Spinal cord (tissue), 10 donors: ENCODE measurements around the gene CCL5. TPM values are rescaled to one million over a fixed set of nuclear protein-coding genes. Genes with fewer than 3 reads are reported as not detected.

ENCODE experiments used
- DNase-seq, 6 donors: peaks; one replicate each; pipeline versions ENCODE4 v3.0.0 to v3.0.0-alpha.2; 2013 to 2015; ENCODE audit warnings: low spot score in 6 of 6, low read depth in 4 of 6
- H3K27ac ChIP-seq: one replicate; pipeline ENCODE4 v1.5.1; 2013; ENCODE audit warnings: low read depth, low read length, control low read depth
- H3K27me3 ChIP-seq: one replicate; pipeline ENCODE4 v1.6.1; 2013; ENCODE audit warnings: low read length; ENCODE audit not compliant: control insufficient read depth, insufficient read depth
- H3K36me3 ChIP-seq: one replicate; pipeline ENCODE4 v1.6.1; 2013; ENCODE audit warnings: low read length; ENCODE audit not compliant: control insufficient read depth, insufficient read depth
- H3K4me1 ChIP-seq: one replicate; pipeline ENCODE4 v1.6.1; 2013; ENCODE audit warnings: low read length; ENCODE audit not compliant: control insufficient read depth, insufficient read depth
- H3K4me3 ChIP-seq: one replicate; pipeline ENCODE4 v1.5.1; 2013; ENCODE audit warnings: low read depth, low read length, control low read depth
- H3K9me3 ChIP-seq: one replicate; pipeline ENCODE4 v1.6.1; 2013; ENCODE audit warnings: low read length; ENCODE audit not compliant: control insufficient read depth, insufficient read depth
- WGBS: methylation state at CpG from one replicate; pipeline ENCODE4 v1.1.5; 2013; ENCODE audit warnings: missing lambda C conversion rate; ENCODE audit not compliant: insufficient coverage; 5-methylcytosine and 5-hydroxymethylcytosine counted together
- polyA plus RNA-seq, 2 donors: library from polyadenylated mRNA; unstranded; fragments of 120-200 nt; gene quantifications; one replicate each; pipeline ENCODE4 v1.2.1, GENCODE V29; 2013; ENCODE audit not compliant: insufficient read length in 2 of 2
- total RNA-seq, 2 donors: library from RNA; depleted of rRNA in 1 of 2; stranded (reverse); fragments of 120-200 nt in 1 of 2; fragments of >200 nt in 1 of 2; gene quantifications; one replicate each; pipeline versions ENCODE4 v1.2.3 to v1.2.4, GENCODE V29; 2013 to 2014
- donor health status: healthy.

CCL5 gene
- total and polyA plus RNA-seq, 4 donors: 0.59 to 0.96 (median 0.71) TPM

GRCh38 chr17:35870906-35871819 is 9.0 kb downstream of the CCL5 start:
- H3K36me3 ChIP-seq: no peaks in the 10 kb centered on the region
- no peaks in the 10 kb centered on the region for H3K4me1 ChIP-seq
- no peak overlapping the region for H3K27ac ChIP-seq
- H3K9me3 ChIP-seq: no peaks in the 10 kb centered on the region
- H3K4me3 ChIP-seq: no peak overlapping the region
- no peaks in the 10 kb centered on the region for H3K27me3 ChIP-seq
- no peak for DNase-seq
- 80% methylated on average over 6 of the region's 8 CpGs for WGBS

- Histone ChIP-seq H3K27me3 (no peaks in the 10 kb centered on the region), H3K4me1 (no peaks in the 10 kb centered on the region), H3K9me3 (no peaks in the 10 kb centered on the region)
Observed at GRCh38 chr17:35868737-35869136, 11.4 kb downstream of the CCL5 start, which contains the start of gene HEATR9. TSS of gene HEATR9 (minus strand) at chr17:35868891. CDS start at chr17:35868742, 149 bp downstream.

GRCh38 chr17:35867574-35867973 is 12.6 kb downstream of the CCL5 start:
- no peaks in the 10 kb centered on the region for H3K27me3 ChIP-seq
- H3K9me3 ChIP-seq: no peaks in the 10 kb centered on the region
- peaks cover 8% of the 10 kb centered on the region for H3K36me3 ChIP-seq
- H3K4me3 ChIP-seq: no peak overlapping the region
- H3K4me1 ChIP-seq: no peaks in the 10 kb centered on the region
- no peak for DNase-seq
- no CpG with 5 or more reads among the region's 3 CpGs for WGBS
- no peak overlapping the region for H3K27ac ChIP-seq

More at GRCh38 chr17:35868737-35869136, 11.4 kb downstream of the CCL5 start, which contains the start of gene HEATR9:
- no peak within 1 kb of the TSS for H3K4me3 ChIP-seq
- WGBS: 90% methylated on average over 3 of the region's 3 CpGs
- H3K36me3 ChIP-seq: peaks cover 8% of the 10 kb centered on the region
- no peak within 1 kb of the TSS for H3K27ac ChIP-seq
- no peak for DNase-seq

GRCh38 chr17:35866341-35866950 is 13.7 kb downstream of the CCL5 start:
- Histone ChIP-seq H3K4me3 (no peak overlapping the region), H3K27ac (no peak overlapping the region), H3K36me3 (peaks cover 8% of the 10 kb centered on the region), H3K9me3 (no peaks in the 10 kb centered on the region), H3K4me1 (no peaks in the 10 kb centered on the region), H3K27me3 (no peaks in the 10 kb centered on the region)
- no CpG with 5 or more reads among the region's 1 CpG for WGBS
- no peak for DNase-seq

GRCh38 chr17:35865412-35866340 is 14.5 kb downstream of the CCL5 start:
- 75% methylated on average over 1 of the region's 3 CpGs for WGBS
- Histone ChIP-seq H3K27me3 (no peaks in the 10 kb centered on the region), H3K9me3 (no peaks in the 10 kb centered on the region), H3K4me1 (no peaks in the 10 kb centered on the region), H3K27ac (no peak overlapping the region), H3K36me3 (peaks cover 8% of the 10 kb centered on the region), H3K4me3 (no peak overlapping the region)
- no peak for DNase-seq

GRCh38 chr17:35864853-35865252 is 15.3 kb downstream of the CCL5 start:
- no peaks in the 10 kb centered on the region for H3K27me3 ChIP-seq
- no peaks in the 10 kb centered on the region for H3K4me1 ChIP-seq
- 98% methylated on average over 6 of the region's 7 CpGs for WGBS
- no peaks in the 10 kb centered on the region for H3K9me3 ChIP-seq
- no peak for DNase-seq
- H3K4me3 ChIP-seq: no peak overlapping the region
- H3K27ac ChIP-seq: no peak overlapping the region
- peaks cover 8% of the 10 kb centered on the region for H3K36me3 ChIP-seq

GRCh38 chr17:35856603-35857002 is 23.6 kb downstream of the CCL5 start:
- H3K4me3 ChIP-seq: no peak overlapping the region
- H3K27me3 ChIP-seq: no peaks in the 10 kb centered on the region
- no peak for DNase-seq
- H3K27ac ChIP-seq: no peak overlapping the region
- H3K4me1 ChIP-seq: no peaks in the 10 kb centered on the region
- 100% methylated on average over 1 of the region's 2 CpGs for WGBS
- no peaks in the 10 kb centered on the region for H3K9me3 ChIP-seq
- H3K36me3 ChIP-seq: peaks cover 15% of the 10 kb centered on the region

- Histone ChIP-seq H3K9me3 (no peaks in the 10 kb centered on the region), H3K4me1 (no peaks in the 10 kb centered on the region), H3K27me3 (no peaks in the 10 kb centered on the region), H3K4me3 (no peak overlapping the region), H3K36me3 (peaks cover 21% of the 10 kb centered on the region), H3K27ac (no peak overlapping the region)
- DNase-seq: no peak
- WGBS: 49% methylated on average over 2 of the region's 5 CpGs
Observed at GRCh38 chr17:35855965-35856364, 24.2 kb downstream of the CCL5 start.
